ENCODE results near the gene ABCA2.

Gene ABCA2

GRCh38 chr9:136996361-136997292 lies 31.4 kb downstream of the ABCA2 start, which contains the start of gene CLIC3:
Gene CLIC3 (minus strand): TSS chr9:136996568. CDS start chr9:136996543, 25 bp downstream.
- peak; percentile 41 to 67 for DNase-seq

GRCh38 chr9:136995772-136996311 lies 32.2 kb downstream of the ABCA2 start:
- no peak for DNase-seq

- DNase-seq = no peak
These were observed 32.7 kb downstream of the ABCA2 start for GRCh38 chr9:136995362-136995761.

- no peak for DNase-seq
These were observed 33.2 kb downstream of the ABCA2 start for GRCh38 chr9:136994888-136995230.

GRCh38 chr9:136994180-136994887 lies 33.7 kb downstream of the ABCA2 start:
- DNase-seq = no peak

- DNase-seq = no peak
These were observed 35.1 kb downstream of the ABCA2 start for GRCh38 chr9:136992819-136993369.

GRCh38 chr9:136991993-136992818 lies 35.8 kb downstream of the ABCA2 start, which contains the start of gene PAXX:
Gene PAXX (plus strand): TSS chr9:136992422. CDS start chr9:136992444, 22 bp downstream.
- DNase-seq = peak; percentile 93 to 95

GRCh38 chr9:136990242-136990911 lies 37.7 kb downstream of the ABCA2 start:
- DNase-seq = no peak

- no peak for DNase-seq
These were observed 39.2 kb downstream of the ABCA2 start for GRCh38 chr9:136988872-136989271.

GRCh38 chr9:136985853-136986252 lies 42.2 kb downstream of the ABCA2 start:
- no peak for DNase-seq

GRCh38 chr9:136985027-136985602 lies 42.9 kb downstream of the ABCA2 start:
- no peak for DNase-seq

- DNase-seq = no peak
These were observed 43.5 kb downstream of the ABCA2 start for GRCh38 chr9:136984464-136985026.

- DNase-seq = no peak
These were observed 44.3 kb downstream of the ABCA2 start for GRCh38 chr9:136983656-136984314.

GRCh38 chr9:136983167-136983566 lies 44.9 kb downstream of the ABCA2 start:
- DNase-seq = no peak

GRCh38 chr9:136982232-136983051 lies 45.6 kb downstream of the ABCA2 start, which contains the start of gene LCNL1:
Gene LCNL1 (plus strand): TSS chr9:136982993. CDS start chr9:136983587, 594 bp downstream.
- DNase-seq = no peak

GRCh38 chr9:136981588-136982231 lies 46.3 kb downstream of the ABCA2 start:
- DNase-seq = no peak

- no peak for DNase-seq
These were observed 47.2 kb downstream of the ABCA2 start for GRCh38 chr9:136980669-136981478.
